Upper lobe of right lung (tissue), 1 donor: ENCODE measurements around the gene GCM1. TPM values are rescaled to one million over a fixed set of nuclear protein-coding genes. Genes with fewer than 3 reads are reported as not detected.

Experiments used
- ATAC-seq: fragments of 200-7000 bp; cut with Tn5 transposase; one replicate; pipeline ENCODE4 v1.9.1; 2020; ENCODE audit warnings: mild to moderate bottlenecking, moderate library complexity
- DNase-seq: peaks from one replicate; pipeline ENCODE4 v3.0.0-alpha.2; 2020
- H3K27ac ChIP-seq: fragments of 200-600 bp; one replicate; pipeline ENCODE4 v1.8.0; 2022
- H3K27me3 ChIP-seq: fragments of 200-600 bp; one replicate; pipeline ENCODE4 v1.8.0; 2022; ENCODE audit warnings: mild to moderate bottlenecking
- H3K36me3 ChIP-seq: fragments of 200-600 bp; one replicate; pipeline ENCODE4 v1.8.0; 2022
- H3K4me1 ChIP-seq: fragments of 200-600 bp; one replicate; pipeline ENCODE4 v1.8.0; 2022
- H3K4me3 ChIP-seq: fragments of 200-600 bp; one replicate; pipeline ENCODE4 v1.8.0; 2022; ENCODE audit warnings: mild to moderate bottlenecking
- H3K9me3 ChIP-seq: fragments of 200-600 bp; one replicate; pipeline ENCODE4 v1.8.0; 2022
- intact Hi-C: fragments of 100-400 bp; cut with DNase I; formaldehyde crosslinking; loops from one replicate; pipeline ENCODE4 v1.11.0; 2022
- total RNA-seq: library from RNA; stranded (reverse); fragmentation: NEBNext Ultra II Directional; extraction: Animal tissue kit (Norgen Biotek cat#: 25700); gene quantifications from one replicate; pipeline ENCODE4 v1.2.1, GENCODE V29; 2021
- TF ChIP-seq, protein P1 (sequence below): fragments of 200-600 bp; IDR thresholded peaks from one replicate; pipeline ENCODE4 v1.8.0; 2022; ENCODE audit warnings: antibody characterized with exemption
- donor health status: DM: no; HTN: yes; CAD: no; lungs with severe emphysema.

GCM1 gene
- total RNA-seq, 1 donor from 2014 or later, result not detected

DNA sequence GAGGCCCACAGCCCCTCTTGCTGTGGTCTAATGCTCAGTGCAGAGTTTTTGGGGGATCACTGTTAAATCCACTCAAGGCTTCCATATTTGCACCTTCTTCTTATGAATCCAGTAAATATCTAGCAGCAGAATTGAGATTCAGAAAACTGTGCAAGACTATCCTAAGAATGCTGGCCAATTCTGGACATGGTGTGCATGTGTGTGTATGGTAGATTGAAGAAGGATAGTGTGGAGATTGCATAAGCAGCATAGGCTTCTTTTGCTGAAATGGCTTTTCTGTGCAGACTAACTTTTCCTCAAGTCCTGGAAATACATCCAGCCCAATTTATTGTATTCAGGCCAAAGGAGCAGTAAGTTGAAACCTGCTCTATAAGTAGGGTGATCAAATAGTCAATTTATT lies 43.7 kb downstream of the GCM1 start:
- ATAC-seq (no peak), DNase-seq (no peak)
- intact Hi-C loops, result no loop called here
- Histone ChIP-seq H3K4me3 (no peak overlapping the region), H3K27me3 (no peaks in the 10 kb centered on the region), H3K36me3 (peaks cover 37% of the 10 kb centered on the region), H3K27ac (no peak overlapping the region), H3K4me1 (no peaks in the 10 kb centered on the region), H3K9me3 (no peaks in the 10 kb centered on the region)
- TF ChIP-seq, protein P1, sequence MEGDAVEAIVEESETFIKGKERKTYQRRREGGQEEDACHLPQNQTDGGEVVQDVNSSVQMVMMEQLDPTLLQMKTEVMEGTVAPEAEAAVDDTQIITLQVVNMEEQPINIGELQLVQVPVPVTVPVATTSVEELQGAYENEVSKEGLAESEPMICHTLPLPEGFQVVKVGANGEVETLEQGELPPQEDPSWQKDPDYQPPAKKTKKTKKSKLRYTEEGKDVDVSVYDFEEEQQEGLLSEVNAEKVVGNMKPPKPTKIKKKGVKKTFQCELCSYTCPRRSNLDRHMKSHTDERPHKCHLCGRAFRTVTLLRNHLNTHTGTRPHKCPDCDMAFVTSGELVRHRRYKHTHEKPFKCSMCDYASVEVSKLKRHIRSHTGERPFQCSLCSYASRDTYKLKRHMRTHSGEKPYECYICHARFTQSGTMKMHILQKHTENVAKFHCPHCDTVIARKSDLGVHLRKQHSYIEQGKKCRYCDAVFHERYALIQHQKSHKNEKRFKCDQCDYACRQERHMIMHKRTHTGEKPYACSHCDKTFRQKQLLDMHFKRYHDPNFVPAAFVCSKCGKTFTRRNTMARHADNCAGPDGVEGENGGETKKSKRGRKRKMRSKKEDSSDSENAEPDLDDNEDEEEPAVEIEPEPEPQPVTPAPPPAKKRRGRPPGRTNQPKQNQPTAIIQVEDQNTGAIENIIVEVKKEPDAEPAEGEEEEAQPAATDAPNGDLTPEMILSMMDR, result no peak

DNA sequence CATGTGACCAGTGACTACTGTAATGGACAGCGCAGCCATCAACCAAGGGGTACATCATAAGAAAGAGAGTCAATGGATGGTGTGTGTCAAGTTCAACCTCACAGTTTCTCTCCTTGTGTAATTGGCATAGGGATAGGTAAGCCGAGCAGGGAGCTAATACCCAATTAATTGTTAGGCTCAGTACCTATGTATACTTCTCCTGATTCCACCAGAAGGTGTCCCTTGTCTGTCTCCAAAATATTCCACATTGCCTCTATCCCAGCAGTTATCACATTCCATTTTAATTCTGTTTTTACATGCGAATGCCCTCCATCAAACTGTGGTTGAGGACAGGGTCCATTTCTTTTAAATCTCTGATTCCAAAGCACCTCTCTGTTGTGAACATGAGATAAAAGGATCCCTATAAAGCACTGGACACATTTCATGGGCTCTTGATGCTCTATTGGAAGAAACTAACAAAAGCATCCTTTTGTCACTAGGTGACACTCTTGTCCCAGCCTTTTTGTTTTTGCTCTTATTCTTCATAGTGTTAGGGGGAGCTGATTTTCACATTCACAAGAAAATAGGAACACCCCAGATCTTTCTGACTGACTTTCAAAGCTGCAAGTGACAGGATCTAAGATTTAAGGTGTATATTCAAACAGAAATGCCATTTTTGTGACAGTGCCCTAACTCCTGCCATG lies 44.5 kb downstream of the GCM1 start:
- Histone ChIP-seq H3K4me3 (no peak overlapping the region), H3K27me3 (no peaks in the 10 kb centered on the region), H3K36me3 (peaks cover 45% of the 10 kb centered on the region), H3K9me3 (no peaks in the 10 kb centered on the region), H3K4me1 (no peaks in the 10 kb centered on the region), H3K27ac (no peak overlapping the region)
- DNase-seq (no peak), ATAC-seq (no peak)
- intact Hi-C loops, result no loop called here
- TF ChIP-seq, protein P1, result no peak

DNA sequence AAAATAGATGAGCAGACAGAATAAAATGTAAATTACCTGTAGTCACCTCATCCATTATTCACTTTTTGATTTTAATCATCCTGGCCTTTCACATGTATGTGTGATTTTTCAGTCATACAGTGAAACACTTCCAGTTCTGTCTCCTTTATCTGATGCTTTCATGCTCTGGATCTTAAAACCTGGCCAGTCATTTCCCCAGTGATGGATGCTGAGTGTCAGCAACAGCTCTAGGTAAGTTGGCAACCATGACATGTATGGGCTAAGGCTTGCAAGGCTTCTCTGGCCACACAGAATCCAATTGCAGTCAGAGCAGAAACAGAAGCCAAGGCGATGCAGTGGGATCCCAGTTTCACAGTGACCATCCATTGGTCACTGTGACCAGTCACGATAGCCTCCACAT lies 47.6 kb downstream of the GCM1 start:
- intact Hi-C loops, result no loop called here
- DNase-seq, result no peak
- H3K9me3 ChIP-seq, result no peaks in the 10 kb centered on the region
- H3K27me3 ChIP-seq, result no peaks in the 10 kb centered on the region
- H3K4me3 ChIP-seq, result no peak overlapping the region
- peaks cover 76% of the 10 kb centered on the region for H3K36me3 ChIP-seq
- TF ChIP-seq, protein P1, result no peak
- H3K4me1 ChIP-seq, result no peaks in the 10 kb centered on the region
- ATAC-seq, result no peak
- no peak overlapping the region for H3K27ac ChIP-seq

DNA sequence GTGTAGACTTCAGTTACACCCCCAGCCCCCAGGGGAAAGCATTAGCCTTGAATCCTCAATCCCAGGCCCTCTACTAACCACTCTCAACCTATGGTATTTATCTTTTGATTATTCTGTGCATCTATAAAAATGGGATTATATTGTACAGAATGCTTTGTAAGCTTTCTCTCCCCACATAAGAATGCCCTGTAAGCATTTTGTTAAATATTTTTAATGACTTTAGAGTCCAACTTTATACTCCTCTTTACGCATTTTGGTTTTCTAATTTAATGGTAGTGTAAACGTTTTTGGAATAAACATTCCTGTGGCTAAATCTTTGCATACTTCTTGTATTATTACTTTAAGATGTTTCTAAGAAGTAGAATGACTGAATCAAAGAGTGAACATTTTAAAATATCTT lies 48.1 kb downstream of the GCM1 start:
- Histone ChIP-seq H3K4me3 (no peak overlapping the region), H3K9me3 (no peaks in the 10 kb centered on the region), H3K36me3 (peaks cover 80% of the 10 kb centered on the region), H3K27ac (no peak overlapping the region), H3K4me1 (no peaks in the 10 kb centered on the region), H3K27me3 (no peaks in the 10 kb centered on the region)
- intact Hi-C loops, result no loop called here
- ATAC-seq (no peak), DNase-seq (no peak)
- TF ChIP-seq, protein P1, result no peak

DNA sequence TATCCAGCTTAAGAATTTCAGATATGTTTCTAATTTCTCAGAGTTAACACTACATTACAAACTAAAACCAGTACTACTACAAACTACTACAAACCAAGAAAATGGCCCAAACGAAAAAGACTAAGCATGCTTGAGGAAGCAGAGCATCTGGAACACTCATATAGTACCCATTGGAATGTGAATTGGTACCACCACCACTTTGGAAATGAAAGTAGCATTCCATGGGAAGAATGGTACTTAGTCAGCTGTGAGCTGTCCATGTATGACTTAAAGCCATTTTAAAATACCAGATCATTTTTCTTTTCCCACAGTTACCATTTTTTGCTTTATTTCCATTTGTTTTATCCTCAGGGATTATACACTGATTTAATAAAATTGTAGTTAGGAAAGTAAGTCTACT lies 52.9 kb downstream of the GCM1 start:
- H3K4me3 ChIP-seq, result no peak overlapping the region
- H3K36me3 ChIP-seq, result peaks cover 100% of the 10 kb centered on the region
- H3K27me3 ChIP-seq, result no peaks in the 10 kb centered on the region
- no peak for ATAC-seq
- intact Hi-C loops, result no loop called here
- TF ChIP-seq, protein P1, result no peak
- H3K4me1 ChIP-seq, result no peaks in the 10 kb centered on the region
- DNase-seq, result no peak
- H3K9me3 ChIP-seq, result no peaks in the 10 kb centered on the region
- no peak overlapping the region for H3K27ac ChIP-seq

DNA sequence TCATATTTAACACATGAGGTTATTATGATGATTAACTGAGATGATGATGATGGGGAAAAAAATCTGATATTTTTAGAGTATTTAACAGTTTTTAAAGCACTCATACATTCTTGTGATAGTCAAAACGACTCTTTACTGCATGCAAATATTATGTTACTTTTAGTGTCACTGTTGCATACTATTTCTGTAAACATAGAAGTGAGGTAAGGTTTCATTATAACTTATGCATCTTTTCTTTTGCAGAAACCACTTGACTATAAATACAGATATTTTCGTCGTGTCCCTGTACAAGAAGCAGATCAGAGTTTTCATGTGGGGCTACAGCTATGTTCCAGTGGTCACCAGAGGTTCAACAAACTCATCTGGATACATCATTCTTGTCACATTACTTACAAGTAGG lies 53.4 kb downstream of the GCM1 start:
- no peak for DNase-seq
- no peak for ATAC-seq
- no peaks in the 10 kb centered on the region for H3K9me3 ChIP-seq
- H3K27ac ChIP-seq, result no peak overlapping the region
- peaks cover 99% of the 10 kb centered on the region for H3K36me3 ChIP-seq
- TF ChIP-seq, protein P1, result no peak
- no peaks in the 10 kb centered on the region for H3K27me3 ChIP-seq
- no peak overlapping the region for H3K4me3 ChIP-seq
- no peaks in the 10 kb centered on the region for H3K4me1 ChIP-seq
- intact Hi-C loops, result no loop called here
